Nephron (organoid): ENCODE measurements around the gene SUPT3H.

Experiments used
- H3K27ac Mint-ChIP-seq, 3 experiments: 2 replicates each; pipeline ENCODE4 v1.8.0; 2020; ENCODE audit warnings: mixed read lengths in 3 of 3, mild to moderate bottlenecking in 2 of 3, moderate library complexity in 1 of 3
- H3K27me3 Mint-ChIP-seq: 2 replicates; pipeline ENCODE4 v1.8.0; 2021; ENCODE audit warnings: low read depth, mild to moderate bottlenecking, moderate library complexity, mixed read lengths
- H3K36me3 Mint-ChIP-seq: 2 replicates; pipeline ENCODE4 v1.8.0; 2020; ENCODE audit warnings: low read depth, mixed read lengths
- H3K4me1 Mint-ChIP-seq: 2 replicates; pipeline ENCODE4 v1.8.0; 2020; ENCODE audit warnings: mixed read lengths
- H3K4me3 Mint-ChIP-seq, 3 experiments: 2 replicates each; pipeline ENCODE4 v1.8.0; 2020; ENCODE audit warnings: mild to moderate bottlenecking in 3 of 3, mixed read lengths in 3 of 3, moderate library complexity in 2 of 3
- H3K9me3 Mint-ChIP-seq: 2 replicates; pipeline ENCODE4 v1.8.0; 2020; ENCODE audit warnings: mixed read lengths
- TF ChIP-seq, protein P1 (sequence below), 3 experiments: fragments of 200-600 bp; sonication (generic); IDR thresholded peaks; one replicate each; pipeline ENCODE4 v1.5.0; 2021; ENCODE audit warnings: antibody characterized with exemption in 3 of 3; ENCODE audit not compliant: unreplicated experiment in 3 of 3

The SUPT3H gene

DNA sequence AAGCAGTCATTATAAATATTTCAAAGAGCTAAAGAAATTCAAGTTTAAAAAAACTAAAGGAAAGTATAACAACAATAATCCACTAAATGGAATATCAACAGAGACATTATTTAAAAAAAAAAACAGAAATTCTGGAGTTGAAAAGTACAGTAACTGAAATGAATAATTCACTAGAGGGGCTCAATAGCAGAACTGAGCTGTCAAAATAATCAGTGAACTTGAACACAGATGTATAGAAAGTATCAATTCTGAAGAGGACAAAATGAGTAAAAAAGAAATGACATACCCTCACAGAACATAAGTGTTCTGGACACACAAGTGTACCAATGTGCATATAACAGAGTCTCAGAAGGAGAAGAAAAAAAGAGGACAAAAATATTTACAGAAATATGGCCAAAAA, 241.2 kb downstream of the SUPT3H start:
- TF ChIP-seq, protein P1, sequence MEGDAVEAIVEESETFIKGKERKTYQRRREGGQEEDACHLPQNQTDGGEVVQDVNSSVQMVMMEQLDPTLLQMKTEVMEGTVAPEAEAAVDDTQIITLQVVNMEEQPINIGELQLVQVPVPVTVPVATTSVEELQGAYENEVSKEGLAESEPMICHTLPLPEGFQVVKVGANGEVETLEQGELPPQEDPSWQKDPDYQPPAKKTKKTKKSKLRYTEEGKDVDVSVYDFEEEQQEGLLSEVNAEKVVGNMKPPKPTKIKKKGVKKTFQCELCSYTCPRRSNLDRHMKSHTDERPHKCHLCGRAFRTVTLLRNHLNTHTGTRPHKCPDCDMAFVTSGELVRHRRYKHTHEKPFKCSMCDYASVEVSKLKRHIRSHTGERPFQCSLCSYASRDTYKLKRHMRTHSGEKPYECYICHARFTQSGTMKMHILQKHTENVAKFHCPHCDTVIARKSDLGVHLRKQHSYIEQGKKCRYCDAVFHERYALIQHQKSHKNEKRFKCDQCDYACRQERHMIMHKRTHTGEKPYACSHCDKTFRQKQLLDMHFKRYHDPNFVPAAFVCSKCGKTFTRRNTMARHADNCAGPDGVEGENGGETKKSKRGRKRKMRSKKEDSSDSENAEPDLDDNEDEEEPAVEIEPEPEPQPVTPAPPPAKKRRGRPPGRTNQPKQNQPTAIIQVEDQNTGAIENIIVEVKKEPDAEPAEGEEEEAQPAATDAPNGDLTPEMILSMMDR (IDR thresholded peaks at IDR 0.05; ENCODE audit: unreplicated experiment in 3 of 3): no peak
- Mint-ChIP-seq H3K4me3 (no peak overlapping the region), H3K27ac (no peak overlapping the region), H3K36me3 (peaks cover 18% of the 10 kb centered on the region), H3K4me1 (no peaks in the 10 kb centered on the region), H3K27me3 (no peaks in the 10 kb centered on the region), H3K9me3 (peaks cover 34% of the 10 kb centered on the region)

DNA sequence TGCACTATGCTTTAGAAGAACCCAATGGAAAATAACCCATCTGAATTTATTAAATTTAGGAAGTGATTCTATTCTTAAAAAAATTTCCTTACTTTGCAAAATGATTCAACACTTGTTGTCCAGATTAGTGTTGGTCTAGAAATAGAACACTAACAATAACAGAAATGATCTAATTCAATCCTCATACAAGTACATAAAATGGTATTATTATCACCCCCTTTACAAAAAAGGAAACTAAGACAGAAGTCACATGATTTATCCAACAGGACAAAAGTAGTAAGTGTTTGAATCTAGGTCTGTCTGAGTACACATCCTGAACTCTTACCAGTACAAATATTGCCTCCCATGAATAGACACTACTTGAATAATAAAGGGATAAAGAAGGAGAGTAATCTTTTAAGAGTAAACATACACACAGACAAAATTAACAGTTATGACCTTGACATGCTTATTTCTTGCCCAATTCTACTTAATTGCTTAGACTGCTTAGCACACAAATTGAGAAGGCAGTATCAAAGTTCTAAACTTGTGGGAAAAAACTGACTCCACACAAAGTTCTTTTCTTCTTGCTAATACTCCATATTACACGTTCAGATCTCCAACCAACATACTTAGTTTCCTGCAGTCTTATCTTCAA, 245.0 kb downstream of the SUPT3H start:
- TF ChIP-seq, protein P1 (IDR thresholded peaks at IDR 0.05; ENCODE audit: unreplicated experiment in 3 of 3): no peak

DNA sequence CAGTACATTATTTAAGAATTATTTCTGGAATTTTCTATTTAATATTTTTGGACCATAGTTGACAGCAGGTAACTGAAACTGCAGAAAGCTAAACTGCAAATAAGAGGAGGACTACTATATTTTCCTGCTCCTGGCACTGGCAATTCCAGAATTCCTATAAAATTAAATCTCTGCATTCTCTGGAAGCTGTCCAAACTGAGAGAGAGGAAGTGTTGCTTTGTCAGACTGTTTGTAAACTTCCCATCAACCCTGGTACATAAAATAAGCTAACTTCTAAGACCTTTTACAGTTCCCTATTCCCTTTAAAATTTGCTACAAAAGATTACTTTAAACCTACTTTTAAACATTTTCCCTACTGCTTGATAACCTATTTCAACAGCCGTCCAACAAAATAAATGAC, 245.7 kb downstream of the SUPT3H start:
- TF ChIP-seq, protein P1 (IDR thresholded peaks at IDR 0.05; ENCODE audit: unreplicated experiment in 3 of 3): no peak
- Mint-ChIP-seq H3K36me3 (peaks cover 12% of the 10 kb centered on the region), H3K4me1 (no peaks in the 10 kb centered on the region), H3K9me3 (peaks cover 17% of the 10 kb centered on the region), H3K4me3 (no peak overlapping the region), H3K27me3 (no peaks in the 10 kb centered on the region), H3K27ac (no peak overlapping the region)

More for the DNA sequence above, 245.0 kb downstream of the SUPT3H start:
- peaks cover 12% of the 10 kb centered on the region for H3K36me3 Mint-ChIP-seq
- no peak overlapping the region for H3K27ac Mint-ChIP-seq
- no peaks in the 10 kb centered on the region for H3K4me1 Mint-ChIP-seq
- no peak overlapping the region for H3K4me3 Mint-ChIP-seq
- H3K9me3 Mint-ChIP-seq: peaks cover 17% of the 10 kb centered on the region
- no peaks in the 10 kb centered on the region for H3K27me3 Mint-ChIP-seq

DNA sequence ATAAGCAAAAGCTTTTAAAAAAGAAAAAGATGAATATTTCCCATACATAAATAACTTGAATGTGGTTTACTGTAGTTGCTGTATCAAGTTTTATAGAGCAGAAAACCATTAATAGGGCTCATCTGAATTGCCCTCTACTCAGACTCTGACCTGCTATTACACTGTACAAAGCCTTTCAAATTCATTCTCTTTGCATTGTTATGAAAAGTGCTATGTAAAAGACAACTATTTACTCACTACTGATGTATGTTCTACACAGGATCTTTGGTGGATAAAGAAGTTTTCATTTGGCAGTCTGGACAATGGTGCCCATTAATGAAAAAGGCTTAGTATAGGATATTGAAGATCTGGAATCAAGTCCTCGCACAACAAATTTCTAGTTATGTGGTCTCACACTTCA, 248.7 kb downstream of the SUPT3H start:
- no peaks in the 10 kb centered on the region for H3K4me1 Mint-ChIP-seq
- H3K27me3 Mint-ChIP-seq: no peaks in the 10 kb centered on the region
- H3K4me3 Mint-ChIP-seq: no peak overlapping the region
- TF ChIP-seq, protein P1 (IDR thresholded peaks at IDR 0.05; ENCODE audit: unreplicated experiment in 3 of 3): no peak
- H3K27ac Mint-ChIP-seq: no peak overlapping the region
- no peaks in the 10 kb centered on the region for H3K36me3 Mint-ChIP-seq
- no peaks in the 10 kb centered on the region for H3K9me3 Mint-ChIP-seq

DNA sequence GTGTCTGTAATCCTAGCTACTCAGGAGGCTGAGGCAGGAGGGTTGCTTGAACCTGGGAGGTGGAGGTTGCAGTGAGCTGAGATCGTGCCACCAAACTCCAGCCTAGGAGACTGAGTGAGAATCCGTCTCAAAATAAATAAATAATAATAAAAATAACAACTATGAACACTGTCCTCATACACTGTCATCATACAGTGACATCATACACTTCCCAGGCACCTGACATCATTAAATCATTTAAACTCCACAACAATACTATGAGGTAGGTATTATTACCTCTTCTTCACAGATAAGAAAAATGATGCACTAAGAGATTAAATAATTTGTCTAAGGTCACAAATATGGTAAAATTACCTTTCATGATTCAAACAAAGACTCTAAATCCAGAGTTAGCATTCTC, 250.5 kb downstream of the SUPT3H start:
- TF ChIP-seq, protein P1 (IDR thresholded peaks at IDR 0.05; ENCODE audit: unreplicated experiment in 3 of 3): no peak
- Mint-ChIP-seq H3K36me3 (no peaks in the 10 kb centered on the region), H3K27me3 (no peaks in the 10 kb centered on the region), H3K4me1 (no peaks in the 10 kb centered on the region), H3K27ac (no peak overlapping the region), H3K4me3 (no peak overlapping the region), H3K9me3 (no peaks in the 10 kb centered on the region)

DNA sequence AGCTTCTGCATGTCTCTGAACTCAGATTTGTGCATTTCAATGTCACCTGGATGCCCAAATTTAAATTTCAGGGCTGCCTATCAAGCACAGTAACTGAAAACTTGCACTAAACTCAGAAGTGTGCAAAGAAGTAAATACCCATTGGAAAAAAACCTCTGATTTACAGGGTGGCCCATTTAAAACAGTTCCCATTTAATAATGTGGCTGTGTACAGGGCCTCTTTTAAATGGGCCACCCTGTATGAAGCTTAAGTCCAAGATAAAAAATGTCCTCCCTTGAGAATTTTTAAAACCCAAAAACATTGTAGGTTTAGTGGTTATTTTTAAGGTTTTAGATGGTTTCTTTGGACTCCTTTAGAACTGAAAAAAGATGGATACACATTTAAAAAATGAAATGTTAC, 251.7 kb downstream of the SUPT3H start:
- H3K36me3 Mint-ChIP-seq: no peaks in the 10 kb centered on the region
- no peak overlapping the region for H3K27ac Mint-ChIP-seq
- H3K4me3 Mint-ChIP-seq: no peak overlapping the region
- no peaks in the 10 kb centered on the region for H3K27me3 Mint-ChIP-seq
- H3K9me3 Mint-ChIP-seq: no peaks in the 10 kb centered on the region
- H3K4me1 Mint-ChIP-seq: no peaks in the 10 kb centered on the region
- TF ChIP-seq, protein P1 (IDR thresholded peaks at IDR 0.05; ENCODE audit: unreplicated experiment in 3 of 3): no peak
